DOHH2 (cell line): ENCODE measurements around the gene AFAP1.

Source experiments
- CTCF ChIP-seq: fragments of 200-600 bp; sonication (generic); IDR thresholded peaks from one replicate; pipeline ENCODE4 v1.5.1; 2014; ENCODE audit warnings: antibody characterized with exemption, mild to moderate bottlenecking, low read depth, low read length; ENCODE audit not compliant: poor library complexity, severe bottlenecking
- EZH2phosphoT487 ChIP-seq: fragments of 200-600 bp; sonication (generic); IDR thresholded peaks from 2 replicates; pipeline ENCODE4 v1.6.1; 2017; ENCODE audit warnings: borderline replicate concordance, mild to moderate bottlenecking, antibody characterized with exemption, low read length, moderate library complexity, mixed read lengths

DNA sequence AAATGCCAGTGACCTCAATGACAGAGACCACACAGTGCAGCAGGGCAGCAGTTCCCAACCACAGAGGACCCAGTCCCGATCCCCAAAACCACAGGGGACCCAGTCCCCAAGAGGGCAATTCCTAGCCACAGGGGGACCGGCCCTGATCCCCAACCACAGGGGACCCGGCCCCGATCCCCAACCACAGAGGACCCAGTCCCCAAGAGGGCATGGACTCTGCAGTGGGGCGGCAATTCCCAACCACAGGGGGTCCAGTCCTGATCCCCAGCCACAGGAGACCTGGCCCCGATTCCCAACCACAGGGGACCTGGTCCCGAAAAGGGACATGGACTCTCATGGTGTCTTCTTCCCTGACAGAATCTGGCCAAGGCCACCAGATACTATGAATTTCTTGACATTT is 136.3 kb downstream of the AFAP1 start:
- TF ChIP-seq CTCF = no peak
- TF ChIP-seq EZH2phosphoT487 = no peak
